HG03135 (cell line): ENCODE measurements around the gene ZNF683.

Source experiments
- ATAC-seq: cut with Tn5 transposase; IDR thresholded peaks from one replicate; pipeline ENCODE4 v1.9.1; 2021; ENCODE audit warnings: mild to moderate bottlenecking, moderate library complexity; ENCODE audit not compliant: unreplicated experiment

The ZNF683 gene

GRCh38 chr1:26315874-26316850 is 56.4 kb downstream of the ZNF683 start:
- no peak for ATAC-seq

GRCh38 chr1:26314501-26314900 is 58.0 kb downstream of the ZNF683 start:
- ATAC-seq = no peak
